ENCODE data around the gene GPR55.

DNA sequence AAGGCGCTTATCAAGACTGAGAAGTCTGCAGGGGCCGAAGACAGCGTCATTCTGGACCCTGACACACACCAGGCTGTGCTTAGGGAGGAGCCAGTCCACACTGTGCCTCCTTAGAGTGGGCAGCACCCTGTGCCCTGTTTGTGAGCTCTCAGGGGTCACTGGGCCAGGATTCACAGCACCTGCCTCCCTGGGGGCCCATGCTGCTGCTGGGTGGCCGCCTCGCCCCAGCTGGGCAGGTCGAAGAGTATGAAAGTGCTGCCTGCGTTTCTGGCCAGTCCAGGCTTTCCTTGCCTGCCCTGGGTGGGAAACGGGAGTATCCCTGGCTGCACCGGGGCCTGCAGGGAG lies 15.4 kb upstream of the GPR55 start:
- TF ChIP-seq, protein P1, sequence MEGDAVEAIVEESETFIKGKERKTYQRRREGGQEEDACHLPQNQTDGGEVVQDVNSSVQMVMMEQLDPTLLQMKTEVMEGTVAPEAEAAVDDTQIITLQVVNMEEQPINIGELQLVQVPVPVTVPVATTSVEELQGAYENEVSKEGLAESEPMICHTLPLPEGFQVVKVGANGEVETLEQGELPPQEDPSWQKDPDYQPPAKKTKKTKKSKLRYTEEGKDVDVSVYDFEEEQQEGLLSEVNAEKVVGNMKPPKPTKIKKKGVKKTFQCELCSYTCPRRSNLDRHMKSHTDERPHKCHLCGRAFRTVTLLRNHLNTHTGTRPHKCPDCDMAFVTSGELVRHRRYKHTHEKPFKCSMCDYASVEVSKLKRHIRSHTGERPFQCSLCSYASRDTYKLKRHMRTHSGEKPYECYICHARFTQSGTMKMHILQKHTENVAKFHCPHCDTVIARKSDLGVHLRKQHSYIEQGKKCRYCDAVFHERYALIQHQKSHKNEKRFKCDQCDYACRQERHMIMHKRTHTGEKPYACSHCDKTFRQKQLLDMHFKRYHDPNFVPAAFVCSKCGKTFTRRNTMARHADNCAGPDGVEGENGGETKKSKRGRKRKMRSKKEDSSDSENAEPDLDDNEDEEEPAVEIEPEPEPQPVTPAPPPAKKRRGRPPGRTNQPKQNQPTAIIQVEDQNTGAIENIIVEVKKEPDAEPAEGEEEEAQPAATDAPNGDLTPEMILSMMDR (IDR thresholded peaks at IDR 0.05): no peak
- TF ChIP-seq EZH2 (IDR thresholded peaks at IDR 0.05; ENCODE audit: borderline replicate concordance, insufficient read depth, low read depth, low read length, poor library complexity, severe bottlenecking): no peak

Data from B cell (primary cell).